GM19023 (cell line): ENCODE data around the gene MIDN.
"Not testable (repeated sequence)": the region's sequence is repeated elsewhere in the genome, so short reads cannot be mapped to it uniquely, and the experiment has no call there.

Experiments used
- ATAC-seq: cut with Tn5 transposase; IDR thresholded peaks from one replicate; pipeline ENCODE4 v1.9.1; 2021; ENCODE audit warnings: mild to moderate bottlenecking, moderate library complexity; ENCODE audit not compliant: unreplicated experiment

Gene MIDN

DNA sequence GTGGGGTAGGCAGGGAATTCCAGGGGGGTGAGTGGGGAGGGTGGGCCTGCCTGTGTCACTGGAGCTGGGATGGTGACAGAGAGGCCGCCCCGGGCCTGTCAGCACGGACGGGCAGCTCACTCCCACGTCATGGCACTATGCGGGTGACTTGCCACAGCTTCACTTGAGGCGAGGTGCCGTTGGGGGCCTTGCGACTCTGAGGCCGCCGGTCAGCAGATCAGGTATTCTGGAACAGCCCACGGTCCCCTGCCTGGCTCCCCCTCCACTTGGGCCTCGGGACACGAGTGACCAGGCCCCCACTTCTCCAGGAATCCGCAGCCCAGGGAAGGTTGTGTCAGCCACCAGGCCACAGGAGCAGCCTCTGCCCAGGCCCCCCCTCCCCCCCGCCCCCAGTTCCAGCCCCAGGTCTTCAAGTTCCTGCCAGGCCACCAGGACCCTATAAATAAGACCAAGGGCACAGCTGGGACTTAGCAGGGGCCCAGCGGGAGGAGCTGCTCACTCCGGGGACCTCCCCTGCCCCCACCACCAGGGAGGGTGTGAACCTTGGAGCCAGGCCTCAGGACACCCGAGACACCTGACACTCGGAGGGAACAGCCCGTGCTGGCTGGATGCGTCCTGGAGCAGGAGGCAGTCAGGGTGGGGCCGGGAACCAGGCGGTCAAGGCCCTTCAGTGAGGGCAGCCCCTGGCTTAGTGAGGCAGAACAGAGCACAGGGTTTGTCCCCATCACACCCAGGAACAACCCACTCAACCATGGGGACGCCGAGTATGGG lies 2.7 kb upstream of the MIDN start:
- ATAC-seq, result no peak

DNA sequence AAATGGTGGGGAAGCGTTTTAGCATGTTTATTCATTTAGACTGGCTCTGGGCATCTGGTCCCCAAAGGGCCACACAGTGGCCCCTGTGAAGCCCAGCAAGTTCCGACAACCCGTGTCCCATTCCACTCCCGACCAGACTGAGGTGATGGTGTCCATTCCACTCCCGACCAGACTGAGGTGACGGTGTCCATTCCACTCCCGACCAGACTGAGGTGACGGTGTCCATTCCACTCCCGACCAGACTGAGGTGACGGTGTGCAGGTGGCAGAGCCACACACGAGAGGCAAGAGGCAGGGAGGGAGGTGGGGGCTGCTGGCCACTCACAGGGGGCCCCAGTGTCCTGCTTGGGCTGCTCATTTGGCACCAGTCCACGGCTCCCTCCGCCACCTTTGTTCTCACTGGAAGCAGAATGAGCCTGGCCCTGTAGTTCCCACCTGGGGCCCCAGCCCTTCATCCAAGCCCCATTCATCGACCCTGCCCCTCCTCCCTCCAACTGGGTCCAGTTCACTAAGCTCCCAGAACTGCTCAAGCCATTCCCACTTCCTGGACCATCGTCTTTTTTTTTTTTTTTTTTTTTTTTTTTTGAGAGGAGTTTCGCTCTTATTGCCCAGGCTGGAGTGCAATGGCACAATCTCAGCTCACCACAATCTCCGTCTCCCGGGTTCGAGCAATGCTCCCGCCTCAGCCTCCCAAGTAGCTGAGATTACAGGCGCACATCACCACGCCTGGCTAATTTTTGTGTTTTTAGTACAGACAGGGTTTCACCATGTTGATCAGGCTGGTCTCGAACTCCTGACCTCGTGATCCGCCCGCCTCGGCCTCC lies 1.9 kb upstream of the MIDN start:
- ATAC-seq, result not testable (repeated sequence)

DNA sequence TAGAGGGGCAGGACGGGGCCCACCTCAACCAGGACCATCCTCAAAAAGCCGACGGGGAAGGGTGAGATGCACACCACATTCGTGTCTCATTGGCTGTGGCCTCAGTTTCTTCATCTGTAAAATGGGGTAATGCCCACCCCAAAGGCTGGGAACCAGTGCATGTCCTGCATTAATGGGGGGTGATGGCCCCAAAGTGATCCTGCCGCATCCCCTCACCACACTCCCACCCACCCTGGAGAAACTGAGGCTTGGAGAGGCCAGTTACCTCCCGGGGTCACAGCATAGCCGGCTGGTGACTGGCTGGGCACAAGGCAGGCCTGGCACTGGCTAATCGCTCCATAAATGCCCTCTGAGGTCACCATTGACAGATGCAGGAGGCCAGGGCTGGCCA lies 640 bp upstream of the MIDN start:
- no peak for ATAC-seq

DNA sequence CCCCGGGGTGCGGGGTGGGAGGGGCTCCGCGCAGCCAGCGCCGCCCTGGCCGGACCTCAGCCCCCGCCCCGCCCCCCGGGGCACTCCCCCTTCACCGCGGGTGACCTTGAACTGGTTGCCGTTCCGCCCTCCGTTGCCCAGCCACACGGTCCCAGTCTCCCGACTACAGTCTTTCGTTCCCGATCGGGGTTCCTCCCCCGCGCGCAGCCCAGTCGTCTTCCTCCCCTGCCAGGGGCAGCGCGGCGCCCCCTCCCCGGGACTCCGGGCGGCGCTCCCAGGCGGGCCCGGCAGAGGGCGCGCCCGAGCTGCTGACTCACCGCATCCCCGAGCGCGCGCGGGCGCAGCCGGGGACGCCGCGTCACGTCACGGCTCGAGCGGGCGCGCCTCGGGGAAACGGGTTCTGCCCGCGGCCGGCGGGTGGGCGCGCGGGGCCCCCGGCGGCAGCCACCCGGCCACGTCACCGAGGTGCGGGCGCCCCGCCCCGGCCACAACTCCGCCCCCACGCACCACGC lies 459 bp downstream of the MIDN start:
- ATAC-seq, result peak; percentile 37

DNA sequence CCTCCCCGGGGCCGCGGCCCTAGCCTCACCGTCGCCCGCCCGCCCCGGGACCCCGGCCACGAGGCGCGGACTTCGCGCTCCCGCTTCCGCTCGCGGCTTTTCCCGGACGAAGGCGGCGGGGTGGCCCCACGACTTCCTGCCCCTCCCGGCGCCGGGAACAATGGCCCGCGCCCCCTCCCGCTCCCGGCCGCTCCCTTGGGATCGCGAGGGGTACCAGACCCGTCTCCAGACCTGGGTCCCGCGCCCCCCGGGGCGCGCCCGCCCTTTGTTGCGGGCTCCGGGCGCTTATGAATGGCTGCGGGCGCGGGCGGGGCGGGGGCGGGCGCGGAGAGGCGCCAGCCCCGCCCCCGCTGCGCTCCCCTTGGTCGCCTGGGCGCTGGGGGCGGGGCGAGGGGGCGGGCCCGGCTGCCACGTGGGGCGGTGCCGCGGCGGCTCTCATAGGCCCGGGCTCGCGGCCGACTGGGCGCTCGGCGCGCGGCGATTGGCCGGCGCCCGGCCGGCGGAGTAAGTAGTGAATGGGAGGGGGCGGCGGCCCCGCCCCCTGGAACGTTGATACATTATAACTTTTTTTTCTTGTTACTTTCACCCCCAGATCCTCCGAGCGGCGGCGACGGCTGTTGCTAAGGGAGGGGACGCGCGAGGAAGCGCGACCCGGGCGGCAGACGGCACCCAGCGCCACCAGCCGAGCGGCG lies 1.1 kb downstream of the MIDN start:
- peak; percentile 37 for ATAC-seq

- no peak for ATAC-seq
Observed at GRCh38 chr19:1249990-1250436, 1.6 kb downstream of the MIDN start.

DNA sequence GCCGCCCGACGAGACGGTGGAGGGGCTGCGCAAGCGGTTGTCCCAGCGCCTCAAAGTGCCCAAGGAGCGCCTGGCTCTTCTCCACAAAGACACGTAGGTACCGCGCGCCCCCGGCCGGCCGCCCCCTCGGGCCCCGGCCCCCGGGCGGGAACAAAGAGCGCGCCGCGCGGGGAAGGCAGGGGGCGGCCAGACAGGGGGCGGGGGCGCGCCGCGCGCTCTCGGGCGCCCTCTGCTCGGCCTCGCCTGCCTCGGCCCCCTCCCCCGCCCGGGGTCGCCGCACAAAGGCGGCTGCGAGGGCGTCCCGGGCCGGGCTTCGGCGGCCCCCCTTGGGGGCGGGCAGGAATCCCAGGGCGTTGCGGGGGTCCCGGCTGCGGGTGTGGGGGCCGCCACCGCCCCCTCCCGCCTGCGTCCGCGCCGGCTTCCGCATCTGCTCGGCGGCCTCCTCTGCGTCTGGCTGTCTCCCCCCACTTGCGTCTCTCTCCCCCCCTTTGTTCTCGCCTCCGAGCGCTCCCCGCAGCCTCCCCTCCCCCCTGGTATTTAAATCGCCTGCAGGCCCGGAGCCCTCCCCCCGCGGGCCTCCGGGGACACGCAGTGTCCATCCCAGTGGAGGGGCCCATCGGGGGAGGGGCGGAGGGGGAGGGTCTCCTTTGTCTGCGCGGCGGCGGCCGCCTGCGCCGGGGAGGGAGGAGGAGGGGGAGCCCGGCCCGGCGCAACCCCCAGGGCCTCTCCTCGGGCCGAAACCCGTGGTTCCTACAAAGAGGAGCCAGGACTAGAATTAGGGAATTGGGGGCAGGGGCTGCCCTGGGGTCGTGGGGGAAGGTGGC lies 2.3 kb downstream of the MIDN start:
- ATAC-seq, result no peak

- no peak for ATAC-seq
Observed at GRCh38 chr19:1251330-1252220, 3.2 kb downstream of the MIDN start.

DNA sequence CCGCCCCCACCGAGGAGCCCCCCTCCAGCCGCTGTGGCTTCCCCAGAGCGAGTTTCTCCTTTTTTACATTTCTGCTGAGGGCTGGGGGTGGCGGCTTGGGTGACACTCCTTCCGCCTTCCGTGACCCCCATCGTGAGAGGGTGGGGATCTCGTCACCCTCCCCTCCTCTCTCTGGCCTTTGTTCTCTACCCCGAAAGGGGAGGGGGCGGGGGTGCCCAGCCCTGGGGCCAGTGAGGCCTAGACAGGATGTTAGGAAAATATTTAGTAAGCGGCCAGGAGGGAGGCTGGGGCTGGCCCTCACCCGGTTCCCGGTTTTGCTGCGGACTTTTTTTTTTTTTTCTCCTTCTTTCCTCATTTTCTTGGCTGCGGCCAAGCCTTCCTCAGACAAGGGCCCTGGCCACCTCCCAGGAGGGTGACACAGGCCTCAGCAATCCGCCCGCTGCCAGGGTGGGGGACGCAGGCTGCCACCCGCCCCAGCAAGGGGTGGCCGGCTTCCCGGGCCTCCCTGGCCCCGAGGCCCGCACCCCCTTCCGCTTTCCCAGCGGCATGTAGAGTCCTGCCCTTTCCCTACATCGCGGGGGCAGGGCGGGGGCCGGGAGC lies 3.9 kb downstream of the MIDN start:
- no peak for ATAC-seq

DNA sequence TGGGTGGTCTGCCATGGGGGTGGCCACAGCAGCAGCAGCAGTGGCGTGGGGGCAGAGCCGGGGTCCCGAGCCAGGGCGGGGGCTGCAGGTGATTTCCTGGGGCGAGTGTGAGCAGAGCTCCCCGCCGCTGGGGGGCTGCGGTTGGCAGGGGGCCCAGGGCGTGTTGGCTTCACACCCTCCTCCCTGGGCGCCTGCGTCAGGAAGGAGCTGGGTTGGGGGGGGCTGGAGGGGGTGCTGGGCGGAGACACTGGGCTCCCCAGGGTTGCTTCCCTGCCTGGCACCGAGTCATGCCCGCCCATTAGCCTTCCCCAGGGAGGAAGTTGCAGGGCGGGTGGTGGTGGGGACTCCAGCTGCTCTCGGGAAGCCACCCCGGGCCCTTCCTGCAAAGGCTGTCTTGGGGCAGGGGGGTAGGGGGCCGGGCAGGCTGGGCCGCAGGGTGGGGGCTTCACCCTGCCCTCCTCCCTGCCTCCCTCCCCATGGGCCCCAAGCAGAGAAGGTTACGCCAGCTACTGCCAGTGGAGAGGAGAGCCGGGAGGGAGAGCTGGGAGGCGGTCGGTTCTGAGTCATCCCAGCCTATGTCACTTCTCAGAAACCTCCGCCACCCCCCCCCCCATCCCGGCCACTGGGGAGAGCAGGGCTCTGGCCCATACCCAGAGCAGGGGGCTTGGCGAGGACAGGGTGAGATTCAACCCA lies 4.6 kb downstream of the MIDN start:
- ATAC-seq, result no peak

GRCh38 chr19:1253514-1254080 lies 5.2 kb downstream of the MIDN start:
- ATAC-seq, result no peak

DNA sequence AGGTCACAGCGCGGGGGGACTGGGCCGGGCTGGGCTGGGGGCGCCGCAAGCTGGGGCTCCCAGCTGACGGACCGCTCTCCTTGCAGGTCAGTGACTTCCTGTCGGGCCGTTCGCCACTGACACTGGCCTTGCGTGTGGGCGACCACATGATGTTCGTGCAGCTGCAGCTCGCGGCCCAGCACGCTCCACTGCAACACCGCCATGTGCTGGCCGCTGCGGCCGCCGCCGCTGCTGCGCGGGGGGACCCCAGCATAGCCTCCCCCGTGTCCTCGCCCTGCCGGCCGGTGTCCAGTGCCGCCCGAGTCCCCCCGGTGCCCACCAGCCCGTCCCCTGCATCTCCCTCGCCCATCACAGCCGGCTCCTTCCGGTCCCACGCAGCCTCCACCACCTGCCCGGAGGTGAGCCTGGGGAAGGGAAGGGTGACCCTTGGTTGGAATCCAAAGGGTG lies 5.7 kb downstream of the MIDN start:
- ATAC-seq, result no peak

GRCh38 chr19:1254530-1255185 lies 6.3 kb downstream of the MIDN start:
- ATAC-seq, result no peak

- no peak for ATAC-seq
Observed at GRCh38 chr19:1255186-1256161, 7.1 kb downstream of the MIDN start.

DNA sequence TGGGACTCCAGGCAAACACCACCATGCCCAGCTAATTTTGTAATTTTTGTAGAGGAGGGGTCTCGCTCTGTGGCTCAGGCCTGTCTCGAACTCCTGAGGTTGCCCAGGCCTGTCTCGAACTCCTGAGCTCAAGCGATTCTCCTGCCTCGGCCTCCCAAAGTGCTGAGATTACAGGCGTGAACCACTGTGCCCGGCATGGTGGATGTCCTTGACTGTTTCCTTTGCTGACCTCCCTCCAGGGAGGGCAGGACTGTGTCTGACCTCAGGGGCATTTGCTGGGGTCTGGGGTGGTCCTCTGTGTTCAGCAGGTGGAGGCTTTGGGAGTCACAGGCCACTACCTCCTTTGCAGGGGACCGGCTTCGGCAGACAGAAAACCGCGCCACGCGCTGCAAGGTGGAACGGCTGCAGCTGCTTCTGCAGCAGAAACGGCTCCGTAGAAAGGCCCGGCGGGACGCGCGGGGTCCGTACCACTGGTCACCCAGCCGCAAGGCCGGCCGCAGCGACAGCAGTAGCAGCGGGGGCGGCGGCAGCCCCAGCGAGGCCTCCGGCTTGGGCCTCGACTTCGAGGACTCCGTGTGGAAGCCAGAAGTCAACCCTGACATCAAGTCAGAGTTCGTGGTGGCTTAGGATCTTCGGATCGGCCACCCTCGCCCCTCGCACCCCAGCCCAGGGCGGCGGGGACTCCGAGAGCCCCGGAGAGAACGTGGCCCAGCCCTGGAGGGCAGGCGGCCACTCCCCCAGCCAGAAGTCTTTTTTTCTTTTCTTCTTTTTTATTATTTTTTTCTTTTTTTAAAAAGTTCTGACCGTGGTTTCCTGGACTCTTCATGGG lies 8.5 kb downstream of the MIDN start:
- no peak for ATAC-seq
